Measurements from ENCODE around the gene CCDC171. TPM values are rescaled to one million over a fixed set of nuclear protein-coding genes. Genes with fewer than 3 reads are reported as not detected.

Gene CCDC171
- total and polyA plus RNA-seq, 2 experiments from 2014 or later: 4.4 to 5.1 TPM

GRCh38 chr9:15824310-15824709 lies 271.5 kb downstream of the CCDC171 start:
- no peak overlapping the region for H3K27ac ChIP-seq (ENCODE audit: low read depth)
- H3K9me3 Mint-ChIP-seq: no peaks in the 10 kb centered on the region
- ATAC-seq (peak; percentile 37; the same call in 2 of the 3 replicates), DNase-seq (ENCODE audit: low spot score) (peak; percentile 63)
- no peak overlapping the region for H3K4me3 ChIP-seq
- H3K4me2 ChIP-seq: no peak overlapping the region
- H3K4me1 ChIP-seq (ENCODE audit: insufficient read depth): no peaks in the 10 kb centered on the region
- no peaks in the 10 kb centered on the region for H3K79me2 ChIP-seq (replicated peaks; ENCODE audit: insufficient read depth)
- H3K36me3 ChIP-seq (ENCODE audit: insufficient read depth): no peaks in the 10 kb centered on the region
- no peak overlapping the region for H3K27ac Mint-ChIP-seq
- H3K27me3 ChIP-seq (ENCODE audit: insufficient read depth): no peaks in the 10 kb centered on the region
- no peaks in the 10 kb centered on the region for H3K4me1 Mint-ChIP-seq
- no peaks in the 10 kb centered on the region for H4K20me1 ChIP-seq (replicated peaks; ENCODE audit: insufficient read depth)
- no peak overlapping the region for H3K4me3 Mint-ChIP-seq
- H3K9me2 ChIP-seq (ENCODE audit: insufficient read depth): no peaks in the 10 kb centered on the region
- no peak overlapping the region for H2AFZ ChIP-seq
- H3F3A ChIP-seq (replicated peaks; ENCODE audit: low read depth): no peaks in the 10 kb centered on the region
- H3K27me3 Mint-ChIP-seq (ENCODE audit: insufficient read depth, low read depth, poor library complexity): no peaks in the 10 kb centered on the region
- TF ChIP-seq NANOG (IDR thresholded peaks at IDR 0.05; ENCODE audit: borderline replicate concordance) (no peak), CTCF (conservative IDR thresholded peaks at IDR 0.05; ENCODE audit: low read depth in 2 of 2) (peak; percentile 52 to 72)
- H3K36me3 Mint-ChIP-seq (ENCODE audit: low read depth): no peaks in the 10 kb centered on the region

GRCh38 chr9:15831384-15831783 lies 278.5 kb downstream of the CCDC171 start:
- no peak overlapping the region for H3K4me2 ChIP-seq
- no peak overlapping the region for H3K27ac Mint-ChIP-seq
- no peak overlapping the region for H3K4me3 Mint-ChIP-seq

More at GRCh38 chr9:15831384-15831783, 278.5 kb downstream of the CCDC171 start:
- Histone ChIP-seq H4K20me1 (replicated peaks; ENCODE audit: insufficient read depth) (no peaks in the 10 kb centered on the region), H2AFZ (no peak overlapping the region), H3K27me3 (ENCODE audit: insufficient read depth) (no peaks in the 10 kb centered on the region), H3K4me3 (no peak overlapping the region), H3K9me2 (ENCODE audit: insufficient read depth) (no peaks in the 10 kb centered on the region), H3K4me1 (ENCODE audit: insufficient read depth) (no peaks in the 10 kb centered on the region), H3K36me3 (ENCODE audit: insufficient read depth) (no peaks in the 10 kb centered on the region), H3F3A (replicated peaks; ENCODE audit: low read depth) (no peaks in the 10 kb centered on the region), H3K79me2 (replicated peaks; ENCODE audit: insufficient read depth) (no peaks in the 10 kb centered on the region), H3K27ac (ENCODE audit: low read depth) (no peak overlapping the region)
- no peaks in the 10 kb centered on the region for H3K4me1 Mint-ChIP-seq
- TF ChIP-seq REST (IDR thresholded peaks at IDR 0.05; ENCODE audit: unreplicated experiment) (no peak), CREB1 (CRISPR knock-in tag; IDR thresholded peaks at IDR 0.05; ENCODE audit: low read depth) (no peak), NANOG (IDR thresholded peaks at IDR 0.05; ENCODE audit: borderline replicate concordance) (no peak)
- no peaks in the 10 kb centered on the region for H3K9me3 Mint-ChIP-seq
- DNase-seq (ENCODE audit: low spot score) (no peak), ATAC-seq (no peak)
- H3K36me3 Mint-ChIP-seq (ENCODE audit: low read depth): no peaks in the 10 kb centered on the region
- peaks cover 3% of the 10 kb centered on the region for H3K27me3 Mint-ChIP-seq (ENCODE audit: insufficient read depth, low read depth, poor library complexity)

Measured in GM23338 (cell line).